SK-N-DZ (cell line): ENCODE measurements around the gene ARFGAP3.
A peak's percentile ranks its signal among the peaks of the same experiment; 100 is the strongest.

Experiments used
- DNase-seq: peaks from one replicate; pipeline ENCODE4 v3.0.0-alpha.2; 2015; ENCODE audit warnings: low spot score

Gene ARFGAP3

DNA sequence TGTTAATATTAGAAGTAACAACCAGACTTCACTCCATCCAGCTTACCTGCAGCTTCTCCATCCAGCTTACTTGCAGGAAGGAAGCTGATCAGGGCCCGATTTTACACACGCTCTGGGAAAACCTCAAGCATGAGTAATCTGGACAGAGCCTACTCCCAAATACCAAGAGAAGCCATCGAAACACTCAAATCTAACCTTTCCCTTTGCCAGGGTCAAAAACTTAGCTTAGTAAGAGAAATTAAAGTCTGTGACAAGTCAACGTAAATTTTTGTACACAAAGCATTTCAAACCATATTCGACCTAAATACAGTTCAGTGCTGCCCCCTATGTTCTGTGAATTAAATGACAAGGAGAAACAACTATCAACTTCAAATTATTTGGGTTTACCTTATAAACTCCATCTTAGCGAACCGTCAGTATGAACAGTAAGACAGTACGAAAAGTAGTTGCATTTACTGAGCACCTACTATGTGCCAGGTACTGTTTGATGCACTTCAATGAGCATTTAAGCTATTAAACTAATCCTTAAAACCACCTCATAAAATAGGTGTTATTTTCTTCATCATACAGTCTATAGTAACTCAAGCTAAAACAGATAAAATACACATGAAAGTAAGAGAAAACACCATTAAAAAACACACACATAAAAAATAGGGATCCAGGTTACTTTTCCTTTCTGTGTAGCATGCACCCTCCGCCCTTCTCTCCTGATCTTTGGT is 36.9 kb downstream of the ARFGAP3 start:
- peak; percentile 21 for DNase-seq

DNA sequence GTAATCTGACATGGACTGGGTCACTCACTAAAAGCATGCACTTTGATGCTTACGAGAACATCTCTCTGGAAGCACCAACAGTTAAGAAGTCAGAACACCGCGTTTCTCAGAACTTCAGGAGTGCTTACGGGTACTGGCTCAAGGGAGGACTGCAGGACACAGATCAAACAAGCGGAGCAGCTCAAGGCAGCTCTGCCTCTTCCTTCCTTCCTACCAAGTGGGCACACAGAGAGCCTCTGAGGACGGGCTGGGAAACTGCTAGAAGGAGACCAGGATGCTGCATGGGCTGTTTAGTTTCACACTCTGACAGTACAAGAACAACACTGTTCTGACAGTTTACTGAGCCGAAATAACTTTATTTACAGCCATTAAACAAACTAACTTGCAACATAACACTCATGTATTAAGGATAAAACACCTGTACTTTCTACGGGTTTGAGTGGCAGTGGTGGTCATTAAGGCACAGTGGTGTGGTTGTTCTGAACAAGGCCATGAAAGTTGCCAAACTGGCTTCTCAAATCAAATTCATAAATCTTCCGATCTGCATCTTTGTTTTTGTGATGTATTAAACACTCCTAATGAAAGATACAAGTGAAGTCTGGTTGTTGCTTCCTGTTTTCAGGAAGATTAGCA is 37.5 kb downstream of the ARFGAP3 start:
- no peak for DNase-seq

DNA sequence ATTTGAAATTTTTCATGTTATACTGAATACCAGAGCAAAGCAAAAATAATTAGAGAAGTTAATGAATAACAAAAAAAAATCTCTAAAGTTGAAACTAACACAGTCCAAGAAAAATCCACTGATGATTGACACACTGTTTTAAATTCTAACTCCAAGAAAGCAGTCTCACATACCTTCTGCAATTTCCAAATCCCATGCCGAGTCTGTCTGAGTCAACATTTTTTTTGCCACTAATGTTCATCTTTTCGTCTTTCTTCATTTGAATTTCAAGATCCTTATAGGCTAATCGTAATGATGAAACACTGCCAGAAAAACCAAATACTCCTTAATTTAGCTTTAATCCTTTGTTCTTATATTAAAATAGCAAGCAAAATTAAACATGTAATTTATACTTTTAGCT is 39.5 kb downstream of the ARFGAP3 start:
- DNase-seq, result no peak

DNA sequence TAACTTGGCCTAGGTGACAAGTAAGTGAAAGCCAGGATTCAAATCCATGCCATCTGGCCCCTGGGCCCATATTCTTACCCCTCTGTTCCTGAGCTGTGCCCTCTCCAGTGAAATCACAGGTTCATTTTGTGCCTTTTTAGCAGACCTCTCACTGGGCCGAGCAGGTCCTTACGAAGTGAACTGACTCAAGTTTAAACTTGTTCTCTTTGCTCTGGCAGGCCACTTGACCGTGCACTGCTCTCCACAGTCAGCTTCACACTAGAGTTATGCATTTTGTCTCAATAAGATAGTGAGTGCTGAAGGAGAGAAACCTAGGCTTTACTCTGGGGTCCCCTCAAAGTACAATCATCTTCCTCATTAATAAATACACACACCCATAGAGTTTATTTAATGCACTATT is 40.7 kb downstream of the ARFGAP3 start:
- DNase-seq, result no peak

DNA sequence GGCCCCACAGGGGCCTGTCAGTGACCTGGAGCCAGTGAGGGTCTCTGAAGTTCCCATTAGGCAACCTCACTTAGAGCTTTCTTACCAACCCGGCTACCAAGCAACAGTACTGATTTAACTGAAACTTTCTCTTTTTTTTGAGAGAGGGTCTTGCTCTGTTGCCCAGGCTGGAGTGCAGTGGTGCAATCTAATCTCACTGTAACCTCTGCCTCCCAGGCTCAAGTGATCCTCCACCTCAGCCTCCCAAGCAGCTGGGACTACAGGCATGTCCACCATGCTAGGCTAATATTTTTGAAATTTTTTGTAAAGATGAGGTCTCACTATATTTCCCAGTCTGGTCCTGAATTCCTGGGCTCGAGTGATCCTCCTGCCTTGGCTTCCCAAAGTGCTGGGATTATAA is 42.5 kb downstream of the ARFGAP3 start:
- DNase-seq, result no peak

DNA sequence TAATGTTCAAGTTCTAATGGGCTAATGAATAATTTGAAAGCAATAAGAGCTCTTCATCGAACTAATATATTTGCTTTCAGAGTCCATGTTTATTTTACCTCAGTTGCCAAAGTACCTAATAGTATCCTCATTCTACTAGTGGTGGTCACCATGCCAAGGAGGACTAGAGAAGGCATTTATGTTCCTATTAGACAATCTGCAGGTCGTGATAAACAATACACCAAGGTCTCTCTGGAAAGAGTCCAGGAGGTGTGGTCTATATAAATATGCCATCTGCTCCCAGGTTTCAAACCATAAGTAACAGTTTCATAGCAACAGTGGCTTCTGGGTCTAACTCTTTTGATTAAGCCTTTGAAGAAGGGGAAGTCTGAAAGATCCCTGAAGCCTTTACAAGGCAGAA is 42.9 kb downstream of the ARFGAP3 start:
- DNase-seq, result no peak

DNA sequence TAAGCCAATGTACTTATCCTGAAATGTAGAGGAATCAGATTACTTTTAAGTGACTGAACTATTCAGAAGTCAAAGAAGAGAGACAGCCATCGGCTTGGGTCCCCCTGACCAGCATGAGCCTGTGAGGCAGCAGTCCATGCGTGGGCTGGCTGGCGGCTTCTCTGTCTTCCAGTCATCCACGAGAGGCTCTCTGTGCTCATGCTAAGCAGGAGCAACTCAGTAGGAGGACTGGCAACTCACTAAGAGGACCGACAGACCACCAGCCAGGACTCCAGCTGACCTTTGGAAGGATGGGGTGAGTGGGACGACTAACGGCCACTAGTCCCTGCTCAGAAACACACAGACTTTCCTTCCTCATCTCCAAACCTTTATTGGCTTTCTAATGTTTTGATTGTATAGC is 43.6 kb downstream of the ARFGAP3 start:
- DNase-seq, result no peak

DNA sequence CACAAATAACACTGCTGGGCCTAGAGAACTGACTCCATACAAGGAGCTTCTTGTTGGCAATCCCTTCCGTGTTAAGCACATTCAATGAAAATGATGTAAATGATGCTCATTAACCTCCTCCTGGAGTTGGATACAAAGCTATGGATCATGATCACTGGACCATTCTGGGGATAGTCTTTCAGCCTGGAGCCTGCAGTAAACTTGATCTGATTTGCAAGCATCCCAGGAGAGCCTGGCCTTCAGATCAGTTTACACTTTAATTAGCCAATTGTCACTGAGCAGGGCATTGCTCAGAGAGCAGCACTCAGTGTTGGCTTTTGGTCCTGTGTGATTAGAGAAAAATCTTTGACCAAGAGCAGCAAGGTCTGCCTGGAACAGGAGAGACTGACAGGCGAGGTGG is 45.6 kb downstream of the ARFGAP3 start:
- peak; percentile 65 for DNase-seq

DNA sequence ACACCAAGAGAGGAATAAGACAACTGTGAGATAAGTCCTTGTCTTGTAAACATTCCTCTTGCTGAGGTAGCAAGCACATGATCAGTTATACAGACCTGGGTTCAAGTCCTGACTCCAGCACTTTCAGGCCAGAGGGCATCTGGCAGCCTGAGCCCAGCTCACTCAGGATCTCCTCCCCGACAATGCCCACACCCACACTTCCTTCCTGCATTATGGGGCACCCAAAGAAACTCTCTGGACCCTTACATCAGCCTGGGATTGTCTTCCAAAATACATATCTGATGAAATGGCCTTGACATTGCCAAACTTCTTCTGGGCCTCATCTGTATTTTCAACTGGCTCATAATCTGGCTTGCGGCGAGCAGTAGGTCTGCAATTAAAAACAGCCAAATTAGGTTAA is 48.6 kb downstream of the ARFGAP3 start:
- no peak for DNase-seq

DNA sequence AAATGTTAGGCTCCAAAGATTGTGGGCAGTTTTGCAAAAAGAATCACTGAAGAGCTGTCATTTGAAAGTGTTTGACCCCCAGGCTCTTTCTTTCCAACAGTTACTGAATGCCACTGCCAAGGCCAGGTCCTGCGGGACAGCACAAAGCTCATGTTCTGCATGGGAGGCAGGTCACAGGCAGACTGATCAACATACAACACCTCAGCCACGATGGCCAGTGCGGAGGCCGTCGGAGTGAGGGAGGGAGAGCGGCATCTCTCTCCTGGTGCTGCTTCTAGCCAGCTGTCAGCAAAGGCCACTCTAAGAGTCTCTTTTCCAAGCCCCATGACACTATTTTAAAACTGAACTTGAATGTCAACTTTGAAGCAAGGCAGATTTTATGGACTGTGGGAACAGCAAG is 49.9 kb downstream of the ARFGAP3 start:
- DNase-seq, result no peak

DNA sequence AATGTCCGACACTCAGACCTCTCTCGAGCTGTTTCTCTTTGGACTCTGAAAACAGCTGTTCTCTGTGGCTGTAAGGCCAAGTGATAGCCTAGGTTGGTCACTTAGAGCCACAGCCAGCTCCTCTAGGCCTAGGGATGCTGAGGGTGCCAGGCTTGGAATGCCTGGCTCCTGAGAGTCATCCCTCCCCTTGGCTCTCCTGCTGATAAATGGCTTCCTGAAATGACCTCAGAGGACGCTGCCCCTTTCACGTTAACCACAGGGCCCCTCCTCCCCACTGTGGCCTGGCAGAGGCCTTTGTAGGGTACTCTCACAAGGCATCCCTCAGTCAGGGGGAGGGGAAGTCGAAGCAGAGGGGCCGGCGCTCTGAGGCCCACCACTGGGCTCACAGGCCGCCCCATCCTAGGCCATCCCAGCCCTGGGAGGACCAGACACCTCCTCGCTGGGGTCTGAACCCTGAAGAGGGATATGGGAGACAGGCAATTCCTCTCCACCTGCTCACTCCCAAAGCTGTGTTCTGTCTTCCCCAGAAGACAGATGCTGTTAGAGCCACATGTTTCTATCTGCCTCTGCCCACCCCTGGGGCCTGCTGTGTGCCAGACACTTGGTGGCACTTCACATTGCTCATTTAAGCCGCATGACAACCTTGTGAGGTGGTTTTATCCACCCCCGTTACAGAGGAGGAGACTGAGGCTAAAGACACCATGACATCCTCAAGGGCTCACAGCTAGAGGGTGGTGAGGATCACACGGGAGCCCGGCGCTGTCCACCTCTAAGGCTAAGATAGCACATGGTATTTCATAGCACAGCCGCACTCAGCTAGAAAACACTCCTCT is 50.9 kb downstream of the ARFGAP3 start:
- DNase-seq, result no peak

DNA sequence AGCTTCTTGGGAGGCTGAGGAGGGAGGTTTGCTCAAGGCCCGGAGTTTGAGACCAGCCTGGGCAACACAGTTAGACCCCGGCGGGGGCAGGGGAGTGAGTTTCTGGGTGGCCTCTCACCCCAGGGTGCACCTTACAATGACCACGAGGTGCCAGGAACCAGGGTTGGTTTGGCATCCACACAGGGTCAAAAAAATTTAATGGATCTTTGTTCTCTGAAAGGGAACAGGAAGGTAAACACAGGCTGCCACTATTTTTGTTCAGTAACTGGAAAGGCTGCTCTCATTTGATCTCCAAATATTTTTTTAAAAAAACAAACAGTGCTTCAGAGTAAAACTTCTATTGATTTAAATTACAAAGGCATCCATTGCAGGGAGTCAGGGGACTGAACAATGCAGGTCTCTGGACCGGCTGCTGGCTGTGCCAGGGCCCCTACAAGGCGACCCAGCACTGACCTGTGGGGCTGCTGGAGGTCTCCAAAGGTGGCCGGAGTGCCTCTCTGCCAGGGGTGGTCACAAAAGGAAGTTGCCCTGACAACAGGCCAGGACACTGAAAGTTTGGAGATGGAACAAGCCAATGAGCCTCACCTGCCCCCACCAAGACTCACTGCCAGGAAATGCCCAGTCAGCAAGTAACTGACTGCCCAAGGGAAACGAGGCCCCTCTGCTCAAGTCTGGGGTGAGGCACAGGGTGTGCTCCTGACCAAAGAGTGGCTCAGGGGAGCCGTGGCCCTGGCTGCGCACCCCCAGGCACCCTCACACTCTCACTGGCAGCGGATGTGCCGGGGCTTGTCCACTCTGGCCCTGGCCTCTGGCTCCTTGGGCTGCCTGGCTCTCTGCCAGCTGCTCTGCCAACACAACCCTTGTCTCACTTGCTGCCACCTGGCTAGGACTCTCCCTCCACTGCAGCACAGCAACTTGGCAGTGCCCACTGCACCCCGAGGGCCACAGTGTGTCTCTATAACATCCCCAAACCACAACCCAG is 51.8 kb downstream of the ARFGAP3 start:
- DNase-seq, result no peak

DNA sequence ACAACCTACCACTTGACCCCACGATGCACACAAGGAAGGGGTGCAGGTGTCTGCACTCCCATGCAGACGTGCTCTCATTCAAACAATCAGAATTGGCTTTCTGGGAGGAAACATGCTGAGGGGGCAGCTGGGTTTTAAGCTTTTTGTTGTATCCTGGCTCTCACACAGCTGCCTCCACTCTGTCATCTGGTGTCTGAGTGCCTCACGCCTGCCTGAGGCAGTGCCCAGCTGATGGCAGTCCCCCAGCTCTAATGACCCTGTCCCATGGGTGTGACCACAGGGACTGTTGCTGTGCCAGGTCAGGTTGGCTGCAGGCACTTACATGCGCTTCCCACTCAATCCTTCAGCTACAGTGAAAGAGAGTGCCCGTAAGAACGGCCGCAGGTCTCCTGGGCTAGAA is 53.7 kb downstream of the ARFGAP3 start:
- no peak for DNase-seq

DNA sequence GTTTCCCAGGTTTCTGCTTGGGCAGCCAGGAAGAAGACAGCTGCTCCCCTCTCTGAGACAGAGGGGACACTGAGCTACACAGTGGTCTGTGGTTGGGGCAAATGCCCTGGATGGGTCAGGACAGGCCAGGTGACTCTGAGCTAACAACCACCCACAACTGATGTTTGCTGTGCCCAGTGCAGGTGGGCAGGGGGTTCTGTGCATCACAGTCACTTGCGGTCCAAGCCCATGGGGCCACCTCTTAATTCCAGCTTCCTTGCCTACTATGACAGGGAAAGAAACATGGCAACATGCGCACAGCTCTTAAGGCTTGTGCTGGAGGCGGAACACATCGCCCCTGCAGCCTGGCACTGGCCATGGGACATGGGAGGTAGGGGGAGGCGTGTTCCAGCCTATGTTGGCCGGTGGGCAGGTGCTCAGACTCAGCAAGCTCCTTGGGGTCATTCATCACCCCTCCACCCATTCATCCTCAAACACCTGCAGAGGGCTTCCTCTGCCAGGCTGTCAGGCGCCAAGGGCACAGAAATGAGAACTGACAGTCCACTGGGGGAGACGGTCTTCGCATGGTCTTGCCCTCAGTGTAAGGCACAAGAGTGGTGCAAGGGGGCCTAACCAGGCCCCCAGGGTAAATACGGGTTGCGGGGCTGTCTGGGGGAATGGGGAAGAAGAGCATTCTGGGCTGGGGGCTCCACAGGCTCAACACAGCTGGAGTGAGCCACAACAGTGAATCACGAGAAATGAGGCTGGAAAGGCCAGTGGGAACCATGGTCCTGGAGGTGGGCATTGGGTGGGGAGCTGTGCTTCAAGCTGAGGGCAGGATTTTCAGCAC is 55.6 kb downstream of the ARFGAP3 start:
- DNase-seq, result no peak

DNA sequence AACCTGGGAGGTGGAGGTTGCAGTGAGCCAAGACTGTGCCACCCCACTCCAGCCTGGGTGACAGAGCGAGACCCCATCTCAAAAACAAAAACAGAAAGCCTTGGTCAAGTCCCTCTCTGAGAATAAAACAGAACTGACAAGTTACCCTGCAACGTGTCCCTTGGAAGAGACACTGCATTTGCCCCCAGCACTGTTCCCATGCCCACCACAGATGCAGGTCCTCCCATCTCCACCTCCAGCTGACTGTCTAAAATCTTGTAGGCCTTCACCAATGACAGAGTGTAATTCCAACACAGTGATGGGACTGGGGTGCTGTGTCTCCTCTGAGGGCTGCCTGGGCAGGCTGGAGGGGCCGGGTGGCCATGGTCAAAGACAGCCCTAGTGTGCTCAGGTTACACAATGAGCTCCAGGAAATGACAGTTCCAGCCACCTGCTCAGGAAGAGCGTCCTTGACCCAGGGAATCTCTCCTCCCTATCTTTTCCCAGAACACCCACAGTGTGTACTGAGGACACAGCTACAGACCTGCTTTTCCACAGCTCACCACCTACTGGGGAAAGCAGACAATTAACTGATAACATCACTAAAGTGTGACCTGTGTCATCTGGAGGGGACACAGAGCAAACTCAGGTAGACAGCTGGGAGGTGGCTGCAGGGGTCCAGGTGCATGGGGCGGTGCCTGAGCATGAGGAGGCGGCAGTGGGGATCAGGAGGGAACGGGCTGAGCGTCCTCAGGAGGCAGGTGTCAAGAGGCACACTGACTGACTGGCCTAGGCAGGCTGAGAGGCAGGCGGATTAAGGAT is 56.4 kb downstream of the ARFGAP3 start:
- peak; percentile 67 for DNase-seq

DNA sequence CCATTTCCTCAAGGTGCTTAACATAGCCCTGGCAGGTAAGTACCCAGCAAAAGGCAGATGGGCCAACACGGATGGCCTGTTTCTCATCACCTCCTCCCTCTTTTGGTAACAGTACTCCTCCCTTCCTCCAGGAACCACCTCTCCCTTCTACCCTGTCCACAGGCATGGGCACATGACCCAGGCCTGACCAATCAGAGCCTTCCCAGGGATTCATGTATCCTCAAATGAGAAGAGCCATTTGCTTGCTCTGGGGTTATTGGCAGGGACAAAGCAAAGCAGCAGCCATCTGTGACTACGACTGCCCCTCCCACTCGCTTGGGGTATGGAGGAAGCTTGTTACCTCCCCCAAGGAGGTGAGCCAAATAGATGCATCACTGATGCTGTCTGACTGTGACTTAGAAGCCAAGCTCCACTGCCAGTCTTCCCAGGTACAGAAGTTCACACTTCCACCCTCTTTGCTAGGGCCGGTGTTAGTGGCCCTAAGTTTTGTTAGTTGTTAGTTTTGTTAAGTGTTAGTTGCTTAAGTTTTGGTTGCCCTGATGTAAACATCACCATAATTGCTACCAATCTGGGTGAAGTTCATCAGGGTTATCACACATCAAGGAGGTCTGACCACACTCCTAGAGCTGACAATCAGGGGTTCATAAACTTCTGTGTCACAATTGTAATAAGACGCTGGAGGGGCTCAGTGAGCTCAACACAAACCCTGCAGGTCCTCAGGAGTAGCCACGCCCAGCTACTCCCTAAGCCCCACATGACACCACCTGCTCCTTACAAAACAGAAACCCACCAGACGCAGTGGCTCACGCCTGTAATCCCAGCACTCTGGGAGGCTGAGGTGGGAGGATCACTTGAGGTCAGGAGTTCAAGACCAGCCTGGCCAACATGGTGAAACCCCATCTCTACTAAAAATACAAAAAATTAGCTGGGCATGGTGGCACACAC is 57.3 kb downstream of the ARFGAP3 start:
- DNase-seq, result no peak

DNA sequence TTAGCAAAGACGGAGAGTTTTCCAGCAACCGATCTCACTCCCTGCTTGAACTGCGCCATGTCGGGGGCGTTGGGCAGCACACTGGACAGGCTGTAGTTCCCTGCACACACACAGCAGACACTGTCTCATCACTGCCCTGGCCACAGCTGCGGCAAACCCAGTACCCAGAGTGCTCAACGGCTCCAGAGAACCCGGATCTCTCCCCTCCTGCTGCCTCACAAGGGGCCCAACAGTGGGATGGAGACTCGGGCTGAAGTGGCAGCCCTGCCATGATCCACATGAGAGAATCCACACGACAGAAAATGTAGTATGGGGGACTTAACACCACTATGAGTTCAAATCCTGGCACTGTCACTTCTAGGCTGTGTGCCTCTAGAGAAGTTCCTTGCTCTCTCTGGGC is 58.0 kb downstream of the ARFGAP3 start:
- no peak for DNase-seq

DNA sequence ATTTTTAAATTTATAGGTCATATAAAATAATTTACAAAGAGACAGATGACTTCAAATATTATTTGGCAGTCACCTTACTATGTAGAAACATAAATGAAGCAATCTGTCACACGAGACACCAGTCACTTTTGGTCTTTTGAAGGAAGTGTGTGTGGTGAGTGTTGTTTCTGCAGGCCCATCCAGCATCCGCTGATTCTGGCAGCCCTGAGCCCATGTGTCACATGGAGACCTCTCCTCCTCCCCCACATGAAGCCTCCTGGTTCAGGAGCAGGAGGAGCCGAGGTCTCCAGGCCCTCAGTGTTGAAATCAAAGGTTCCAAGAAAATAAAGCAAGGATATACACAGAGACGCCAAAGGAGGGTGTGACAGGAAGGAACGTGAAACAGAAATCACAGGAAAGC is 60.1 kb downstream of the ARFGAP3 start:
- DNase-seq, result no peak

DNA sequence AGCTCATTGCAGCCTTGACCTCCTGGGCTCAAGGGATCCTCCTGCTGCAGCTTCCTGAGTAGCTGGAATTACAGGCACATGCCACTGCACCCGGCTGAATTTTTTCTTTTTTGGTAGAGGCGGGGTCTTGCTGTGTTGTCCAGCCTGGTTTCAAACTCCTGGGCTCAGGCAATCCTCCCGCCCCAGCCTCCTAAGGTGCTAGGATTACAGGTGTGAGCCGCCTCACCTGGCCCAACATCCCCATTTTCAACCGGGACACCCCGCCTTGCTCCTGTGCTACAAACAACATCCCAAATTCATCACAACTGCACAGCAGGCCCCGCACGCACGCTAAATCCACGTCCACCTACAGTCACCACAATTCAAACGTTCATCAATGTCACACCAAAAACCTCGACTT is 61.0 kb downstream of the ARFGAP3 start:
- DNase-seq, result no peak
